SK-N-SH (cell line): ENCODE results near the gene KRTAP20-4. TPM values are rescaled to one million over a fixed set of nuclear protein-coding genes. Genes with fewer than 3 reads are reported as not detected.

Source experiments
- CTCF ChIA-PET: fragments of 300-600, 350-600 bp; formaldehyde crosslinking; extraction: SDS; loops from one replicate; lab custom pipeline; 2021; lab: Yijun Ruan, JAX
- POLR2A ChIA-PET: fragments of 350-600 bp; sonication (Branson Sonifier 250); formaldehyde crosslinking; extraction: SDS; loops from one replicate; lab custom pipeline; 2020; ENCODE audit warnings: antibody characterized with exemption, inconsistent platforms; lab: Yijun Ruan, JAX
- DNase-seq: peaks from one replicate; pipeline ENCODE4 v3.0.0; 2012
- H2AFZ ChIP-seq: fragments of 200-600 bp; sonication (generic); 2 replicates; pipeline ENCODE4 v1.8.1; 2016; ENCODE audit warnings: antibody characterized with exemption, mild to moderate bottlenecking, low read depth
- H3F3A ChIP-seq: fragments of 200-600 bp; sonication (generic); replicated peaks from 2 replicates; pipeline ENCODE3; 2016; ENCODE audit warnings: antibody characterized with exemption, mild to moderate bottlenecking; ENCODE audit not compliant: insufficient read depth
- H3K27ac ChIP-seq, 2 experiments: fragments of 200-500 bp in 1 of 2; fragments of 200-600 bp in 1 of 2; sonication (Bioruptor generic) in 1 of 2; sonication (generic), shearing (Covaris generic) in 1 of 2; 2 replicates each; pipeline versions ENCODE4 v1.5.1 to v1.6.1; 2014 to 2016; ENCODE audit warnings: low read depth in 2 of 2, inconsistent platforms in 1 of 2, low read length in 1 of 2, mild to moderate bottlenecking in 1 of 2, mixed read lengths in 1 of 2
- H3K27me3 ChIP-seq: fragments of 200-600 bp; sonication (generic), shearing (Covaris generic); 2 replicates; pipeline ENCODE4 v1.6.1; 2016; ENCODE audit warnings: mixed run types; ENCODE audit not compliant: insufficient read depth
- H3K36me3 ChIP-seq, 2 experiments: fragments of 200-500 bp in 1 of 2; fragments of 200-600 bp in 1 of 2; sonication (Bioruptor generic) in 1 of 2; sonication (generic) in 1 of 2; replicated peaks in 1 of 2; 2 replicates each; pipeline versions ENCODE3 to v1.5.1; 2014 to 2016; ENCODE audit warnings: low read length in 1 of 2, mild to moderate bottlenecking in 1 of 2; ENCODE audit not compliant: insufficient read depth in 2 of 2, control insufficient read depth in 1 of 2
- H3K4me1 ChIP-seq, 2 experiments: fragments of 200-500 bp in 1 of 2; fragments of 200-600 bp in 1 of 2; sonication (Bioruptor generic) in 1 of 2; sonication (generic), shearing (Covaris generic) in 1 of 2; 2 replicates each; pipeline versions ENCODE4 v1.5.1 to v1.6.1; 2014 to 2016; ENCODE audit warnings: low read depth in 1 of 2, low read length in 1 of 2, mixed run types in 1 of 2; ENCODE audit not compliant: insufficient read depth in 2 of 2, control insufficient read depth in 1 of 2
- H3K4me2 ChIP-seq: fragments of 200-600 bp; sonication (generic), shearing (Covaris generic); 2 replicates; pipeline ENCODE4 v1.6.1; 2017; ENCODE audit warnings: mixed run types
- H3K4me3 ChIP-seq, 2 experiments: fragments of 200-500 bp in 1 of 2; fragments of 200-600 bp in 1 of 2; sonication (Bioruptor generic) in 1 of 2; sonication (generic), shearing (Covaris generic) in 1 of 2; 2 replicates each; pipeline versions ENCODE4 v1.5.1 to v1.8.1; 2014 to 2016; ENCODE audit warnings: low read depth in 2 of 2, inconsistent platforms in 1 of 2, low read length in 1 of 2, mild to moderate bottlenecking in 1 of 2, mixed read lengths in 1 of 2, moderate library complexity in 1 of 2
- H3K79me2 ChIP-seq: fragments of 200-600 bp; sonication (generic); 2 replicates; pipeline ENCODE4 v1.8.1; 2017; ENCODE audit warnings: mild to moderate bottlenecking; ENCODE audit not compliant: insufficient read depth
- H3K9ac ChIP-seq: fragments of 200-600 bp; sonication (generic); 2 replicates; pipeline ENCODE4 v1.6.1; 2017; ENCODE audit warnings: mixed run types
- H3K9me2 ChIP-seq: fragments of 200-600 bp; sonication (generic); 2 replicates; pipeline ENCODE4 v1.6.1; 2017; ENCODE audit warnings: mixed run types
- H3K9me3 ChIP-seq: fragments of 200-600 bp; sonication (generic); 2 replicates; pipeline ENCODE4 v1.6.1; 2017; ENCODE audit warnings: mixed run types, mild to moderate bottlenecking, moderate library complexity
- H4K20me1 ChIP-seq: fragments of 200-600 bp; sonication (generic); 2 replicates; pipeline ENCODE4 v1.6.1; 2017; ENCODE audit warnings: mild to moderate bottlenecking, mixed run types; ENCODE audit not compliant: insufficient read depth
- EP300 ChIP-seq, 2 experiments: IDR thresholded peaks; 2 replicates each; pipeline versions ENCODE4 v1.4.0 to v1.6.1; 2012; ENCODE audit warnings: borderline replicate concordance in 1 of 2, low read depth in 1 of 2, low read length in 1 of 2
- EZH2phosphoT487 ChIP-seq: fragments of 200-600 bp; sonication (generic); IDR thresholded peaks from 2 replicates; pipeline ENCODE4 v1.6.1; 2017; ENCODE audit warnings: low read depth, mixed run types, mild to moderate bottlenecking, antibody characterized with exemption, moderate library complexity, borderline replicate concordance
- GABPA ChIP-seq: IDR thresholded peaks from 2 replicates; pipeline ENCODE4 v1.4.0; 2012; ENCODE audit warnings: low read depth, mild to moderate bottlenecking
- NFIC ChIP-seq: IDR thresholded peaks from 2 replicates; pipeline ENCODE4 v1.4.0; 2012; ENCODE audit warnings: borderline replicate concordance
- POLR2AphosphoS5 ChIP-seq: IDR thresholded peaks from 2 replicates; pipeline ENCODE4 v1.6.1; 2012; ENCODE audit warnings: low read depth, low read length
- TAF1 ChIP-seq: IDR thresholded peaks from 2 replicates; pipeline ENCODE4 v1.6.1; 2012; ENCODE audit warnings: low read depth, mild to moderate bottlenecking, low read length, moderate library complexity, borderline replicate concordance
- TCF12 ChIP-seq: IDR thresholded peaks from 2 replicates; pipeline ENCODE4 v1.4.0; 2012
- TEAD4 ChIP-seq: IDR thresholded peaks from 2 replicates; pipeline ENCODE4 v1.4.0; 2012; ENCODE audit warnings: mild to moderate bottlenecking, borderline replicate concordance; ENCODE audit not compliant: insufficient read depth
- YY1 ChIP-seq: IDR thresholded peaks from 2 replicates; pipeline ENCODE4 v1.4.0; 2012; ENCODE audit warnings: low read depth, mild to moderate bottlenecking
- WGBS: methylation state at CpG from one replicate; pipeline ENCODE4 v1.1.6; 2017; ENCODE audit warnings: low lambda C conversion rate; 5-methylcytosine and 5-hydroxymethylcytosine counted together
- polyA plus RNA-seq, 3 experiments: library from polyadenylated mRNA; depleted of rRNA; stranded (reverse); fragments of >200 nt; gene quantifications; 2 replicates each; pipeline ENCODE4 v1.2.3, GENCODE V29; 2012
- TF ChIP-seq, protein P1 (sequence below): IDR thresholded peaks from 2 replicates; pipeline ENCODE4 v1.4.0; 2012; ENCODE audit warnings: low read depth
- TF ChIP-seq, protein P2 (sequence below): IDR thresholded peaks from 2 replicates; pipeline ENCODE4; 2012
- TF ChIP-seq, protein P3 (sequence below): fragments of 200-600 bp; sonication (generic); IDR thresholded peaks from 2 replicates; pipeline ENCODE4 v1.6.1; 2017; ENCODE audit warnings: antibody characterized with exemption, mild to moderate bottlenecking, moderate library complexity
- TF ChIP-seq, protein P4 (sequence below): IDR thresholded peaks from 2 replicates; pipeline ENCODE4 v1.6.1; 2012; ENCODE audit warnings: mild to moderate bottlenecking, low read depth, low read length, moderate library complexity

The KRTAP20-4 gene
- polyA plus RNA-seq, 1 of the 3 experiments (the other 2 are of a cell fraction): not detected

DNA sequence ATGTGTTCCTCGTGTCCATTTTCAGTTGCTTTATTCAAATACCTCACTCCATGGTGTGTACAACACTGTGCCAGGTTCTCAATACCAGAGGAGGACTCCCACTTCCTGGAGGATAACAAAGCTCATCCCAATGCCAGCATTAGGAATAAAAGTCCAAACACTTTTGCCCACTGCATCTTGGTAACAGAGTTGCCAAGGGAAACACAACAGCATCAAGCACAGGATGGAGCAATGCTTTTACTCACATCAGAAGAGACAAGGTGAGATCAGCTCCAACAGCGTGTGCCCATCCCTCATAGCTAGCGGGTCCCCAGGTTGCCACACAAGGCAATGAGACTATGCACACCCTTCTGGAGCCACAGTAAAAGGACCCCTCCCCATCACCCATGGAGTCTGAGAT, 2.9 kb downstream of the KRTAP20-4 start:
- no peaks in the 10 kb centered on the region for H3K27me3 ChIP-seq
- no peaks in the 10 kb centered on the region for H3K36me3 ChIP-seq
- 0% methylated on average over 1 of the region's 3 CpGs for WGBS
- no peak overlapping the region for H3K4me3 ChIP-seq
- no peak for DNase-seq
- H3K9me2 ChIP-seq: no peaks in the 10 kb centered on the region
- H3F3A ChIP-seq: no peaks in the 10 kb centered on the region
- no peaks in the 10 kb centered on the region for H3K79me2 ChIP-seq
- no peak overlapping the region for H3K9ac ChIP-seq
- H2AFZ ChIP-seq: no peak overlapping the region
- ChIA-PET CTCF (no interaction called here), POLR2A (no interaction called here)
- H4K20me1 ChIP-seq: no peaks in the 10 kb centered on the region
- H3K4me1 ChIP-seq: no peaks in the 10 kb centered on the region
- no peak overlapping the region; the same call in 1 of the 2 replicates for H3K4me2 ChIP-seq
- no peaks in the 10 kb centered on the region for H3K9me3 ChIP-seq
- TF ChIP-seq TCF12: no peak
- TF ChIP-seq YY1: no peak
- TF ChIP-seq, protein P1, sequence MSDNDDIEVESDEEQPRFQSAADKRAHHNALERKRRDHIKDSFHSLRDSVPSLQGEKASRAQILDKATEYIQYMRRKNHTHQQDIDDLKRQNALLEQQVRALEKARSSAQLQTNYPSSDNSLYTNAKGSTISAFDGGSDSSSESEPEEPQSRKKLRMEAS: no peak
- no peak for TF ChIP-seq EZH2phosphoT487
- TF ChIP-seq, protein P2, sequence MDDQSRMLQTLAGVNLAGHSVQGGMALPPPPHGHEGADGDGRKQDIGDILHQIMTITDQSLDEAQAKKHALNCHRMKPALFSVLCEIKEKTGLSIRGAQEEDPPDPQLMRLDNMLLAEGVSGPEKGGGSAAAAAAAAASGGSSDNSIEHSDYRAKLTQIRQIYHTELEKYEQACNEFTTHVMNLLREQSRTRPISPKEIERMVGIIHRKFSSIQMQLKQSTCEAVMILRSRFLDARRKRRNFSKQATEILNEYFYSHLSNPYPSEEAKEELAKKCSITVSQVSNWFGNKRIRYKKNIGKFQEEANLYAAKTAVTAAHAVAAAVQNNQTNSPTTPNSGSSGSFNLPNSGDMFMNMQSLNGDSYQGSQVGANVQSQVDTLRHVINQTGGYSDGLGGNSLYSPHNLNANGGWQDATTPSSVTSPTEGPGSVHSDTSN: no peak
- TF ChIP-seq TAF1: no peak
- TF ChIP-seq NFIC: no peak
- TF ChIP-seq EP300 (IDR thresholded peaks at IDR 0.05; ENCODE audit: borderline replicate concordance in 1 of 2, low read depth in 1 of 2, low read length in 1 of 2): no peak
- TF ChIP-seq GABPA: no peak
- TF ChIP-seq, protein P3, sequence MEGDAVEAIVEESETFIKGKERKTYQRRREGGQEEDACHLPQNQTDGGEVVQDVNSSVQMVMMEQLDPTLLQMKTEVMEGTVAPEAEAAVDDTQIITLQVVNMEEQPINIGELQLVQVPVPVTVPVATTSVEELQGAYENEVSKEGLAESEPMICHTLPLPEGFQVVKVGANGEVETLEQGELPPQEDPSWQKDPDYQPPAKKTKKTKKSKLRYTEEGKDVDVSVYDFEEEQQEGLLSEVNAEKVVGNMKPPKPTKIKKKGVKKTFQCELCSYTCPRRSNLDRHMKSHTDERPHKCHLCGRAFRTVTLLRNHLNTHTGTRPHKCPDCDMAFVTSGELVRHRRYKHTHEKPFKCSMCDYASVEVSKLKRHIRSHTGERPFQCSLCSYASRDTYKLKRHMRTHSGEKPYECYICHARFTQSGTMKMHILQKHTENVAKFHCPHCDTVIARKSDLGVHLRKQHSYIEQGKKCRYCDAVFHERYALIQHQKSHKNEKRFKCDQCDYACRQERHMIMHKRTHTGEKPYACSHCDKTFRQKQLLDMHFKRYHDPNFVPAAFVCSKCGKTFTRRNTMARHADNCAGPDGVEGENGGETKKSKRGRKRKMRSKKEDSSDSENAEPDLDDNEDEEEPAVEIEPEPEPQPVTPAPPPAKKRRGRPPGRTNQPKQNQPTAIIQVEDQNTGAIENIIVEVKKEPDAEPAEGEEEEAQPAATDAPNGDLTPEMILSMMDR: no peak
- no peak for TF ChIP-seq TEAD4
- TF ChIP-seq, protein P4, sequence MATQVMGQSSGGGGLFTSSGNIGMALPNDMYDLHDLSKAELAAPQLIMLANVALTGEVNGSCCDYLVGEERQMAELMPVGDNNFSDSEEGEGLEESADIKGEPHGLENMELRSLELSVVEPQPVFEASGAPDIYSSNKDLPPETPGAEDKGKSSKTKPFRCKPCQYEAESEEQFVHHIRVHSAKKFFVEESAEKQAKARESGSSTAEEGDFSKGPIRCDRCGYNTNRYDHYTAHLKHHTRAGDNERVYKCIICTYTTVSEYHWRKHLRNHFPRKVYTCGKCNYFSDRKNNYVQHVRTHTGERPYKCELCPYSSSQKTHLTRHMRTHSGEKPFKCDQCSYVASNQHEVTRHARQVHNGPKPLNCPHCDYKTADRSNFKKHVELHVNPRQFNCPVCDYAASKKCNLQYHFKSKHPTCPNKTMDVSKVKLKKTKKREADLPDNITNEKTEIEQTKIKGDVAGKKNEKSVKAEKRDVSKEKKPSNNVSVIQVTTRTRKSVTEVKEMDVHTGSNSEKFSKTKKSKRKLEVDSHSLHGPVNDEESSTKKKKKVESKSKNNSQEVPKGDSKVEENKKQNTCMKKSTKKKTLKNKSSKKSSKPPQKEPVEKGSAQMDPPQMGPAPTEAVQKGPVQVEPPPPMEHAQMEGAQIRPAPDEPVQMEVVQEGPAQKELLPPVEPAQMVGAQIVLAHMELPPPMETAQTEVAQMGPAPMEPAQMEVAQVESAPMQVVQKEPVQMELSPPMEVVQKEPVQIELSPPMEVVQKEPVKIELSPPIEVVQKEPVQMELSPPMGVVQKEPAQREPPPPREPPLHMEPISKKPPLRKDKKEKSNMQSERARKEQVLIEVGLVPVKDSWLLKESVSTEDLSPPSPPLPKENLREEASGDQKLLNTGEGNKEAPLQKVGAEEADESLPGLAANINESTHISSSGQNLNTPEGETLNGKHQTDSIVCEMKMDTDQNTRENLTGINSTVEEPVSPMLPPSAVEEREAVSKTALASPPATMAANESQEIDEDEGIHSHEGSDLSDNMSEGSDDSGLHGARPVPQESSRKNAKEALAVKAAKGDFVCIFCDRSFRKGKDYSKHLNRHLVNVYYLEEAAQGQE: no peak
- no peak for TF ChIP-seq POLR2AphosphoS5
- no peak overlapping the region for H3K27ac ChIP-seq
